ENCODE measurements around the gene S100A7.

DNA sequence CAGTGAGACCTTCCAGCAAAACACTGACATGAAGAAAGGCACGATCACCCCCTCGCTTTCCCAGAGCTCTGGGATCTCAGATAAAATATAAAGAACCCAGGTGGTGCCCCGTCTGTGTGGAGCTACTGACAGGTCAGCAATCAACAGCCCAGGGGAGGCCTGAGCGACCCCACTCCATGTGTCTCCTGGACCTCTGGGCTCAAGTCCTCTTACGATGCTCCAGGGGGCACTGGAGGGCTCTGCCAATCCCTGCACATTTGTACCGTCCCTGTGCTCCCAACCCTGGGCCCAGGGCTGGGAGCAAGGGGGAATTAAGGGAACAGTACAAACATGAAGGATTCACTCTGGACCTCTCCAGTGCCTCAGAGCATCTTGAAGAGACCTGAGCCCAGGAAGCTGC, 31.7 kb downstream of the S100A7 start:
- no peak for TF ChIP-seq POLR2A (IDR thresholded peaks at IDR 0.05)
- TF ChIP-seq, protein P1, sequence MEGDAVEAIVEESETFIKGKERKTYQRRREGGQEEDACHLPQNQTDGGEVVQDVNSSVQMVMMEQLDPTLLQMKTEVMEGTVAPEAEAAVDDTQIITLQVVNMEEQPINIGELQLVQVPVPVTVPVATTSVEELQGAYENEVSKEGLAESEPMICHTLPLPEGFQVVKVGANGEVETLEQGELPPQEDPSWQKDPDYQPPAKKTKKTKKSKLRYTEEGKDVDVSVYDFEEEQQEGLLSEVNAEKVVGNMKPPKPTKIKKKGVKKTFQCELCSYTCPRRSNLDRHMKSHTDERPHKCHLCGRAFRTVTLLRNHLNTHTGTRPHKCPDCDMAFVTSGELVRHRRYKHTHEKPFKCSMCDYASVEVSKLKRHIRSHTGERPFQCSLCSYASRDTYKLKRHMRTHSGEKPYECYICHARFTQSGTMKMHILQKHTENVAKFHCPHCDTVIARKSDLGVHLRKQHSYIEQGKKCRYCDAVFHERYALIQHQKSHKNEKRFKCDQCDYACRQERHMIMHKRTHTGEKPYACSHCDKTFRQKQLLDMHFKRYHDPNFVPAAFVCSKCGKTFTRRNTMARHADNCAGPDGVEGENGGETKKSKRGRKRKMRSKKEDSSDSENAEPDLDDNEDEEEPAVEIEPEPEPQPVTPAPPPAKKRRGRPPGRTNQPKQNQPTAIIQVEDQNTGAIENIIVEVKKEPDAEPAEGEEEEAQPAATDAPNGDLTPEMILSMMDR (IDR thresholded peaks at IDR 0.05) = no peak

Data from testis (tissue), 2 donors.